DOHH2 (cell line): ENCODE measurements around the gene RETREG1.

Experiments
- EZH2phosphoT487 ChIP-seq: fragments of 200-600 bp; sonication (generic); IDR thresholded peaks from 2 replicates; pipeline ENCODE4 v1.6.1; 2017; ENCODE audit warnings: borderline replicate concordance, mild to moderate bottlenecking, antibody characterized with exemption, low read length, moderate library complexity, mixed read lengths
- TF ChIP-seq, protein P1 (sequence below): fragments of 200-600 bp; sonication (generic); IDR thresholded peaks from one replicate; pipeline ENCODE4 v1.5.1; 2014; ENCODE audit warnings: antibody characterized with exemption, mild to moderate bottlenecking, low read depth, low read length; ENCODE audit not compliant: poor library complexity, severe bottlenecking

DNA sequence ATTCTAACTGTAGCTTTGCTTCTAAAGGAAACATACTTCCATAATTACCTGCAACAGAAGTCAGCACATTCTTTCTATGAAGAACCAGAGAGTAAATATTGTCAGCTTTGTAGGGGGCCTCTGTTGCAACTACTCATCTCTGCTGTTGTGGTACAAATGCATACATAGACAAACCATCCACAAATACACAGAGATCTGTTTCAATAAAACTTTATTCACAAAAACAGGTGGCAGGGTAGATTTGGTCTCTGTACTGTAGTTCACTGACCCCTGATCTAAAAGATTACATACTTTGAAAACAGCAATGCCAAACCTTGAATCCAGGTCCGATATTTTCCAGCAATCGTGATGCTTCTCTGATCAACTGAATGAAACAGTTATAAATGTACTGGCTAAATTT, 44.9 kb upstream of the RETREG1 start:
- TF ChIP-seq, protein P1, sequence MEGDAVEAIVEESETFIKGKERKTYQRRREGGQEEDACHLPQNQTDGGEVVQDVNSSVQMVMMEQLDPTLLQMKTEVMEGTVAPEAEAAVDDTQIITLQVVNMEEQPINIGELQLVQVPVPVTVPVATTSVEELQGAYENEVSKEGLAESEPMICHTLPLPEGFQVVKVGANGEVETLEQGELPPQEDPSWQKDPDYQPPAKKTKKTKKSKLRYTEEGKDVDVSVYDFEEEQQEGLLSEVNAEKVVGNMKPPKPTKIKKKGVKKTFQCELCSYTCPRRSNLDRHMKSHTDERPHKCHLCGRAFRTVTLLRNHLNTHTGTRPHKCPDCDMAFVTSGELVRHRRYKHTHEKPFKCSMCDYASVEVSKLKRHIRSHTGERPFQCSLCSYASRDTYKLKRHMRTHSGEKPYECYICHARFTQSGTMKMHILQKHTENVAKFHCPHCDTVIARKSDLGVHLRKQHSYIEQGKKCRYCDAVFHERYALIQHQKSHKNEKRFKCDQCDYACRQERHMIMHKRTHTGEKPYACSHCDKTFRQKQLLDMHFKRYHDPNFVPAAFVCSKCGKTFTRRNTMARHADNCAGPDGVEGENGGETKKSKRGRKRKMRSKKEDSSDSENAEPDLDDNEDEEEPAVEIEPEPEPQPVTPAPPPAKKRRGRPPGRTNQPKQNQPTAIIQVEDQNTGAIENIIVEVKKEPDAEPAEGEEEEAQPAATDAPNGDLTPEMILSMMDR: no peak
- no peak for TF ChIP-seq EZH2phosphoT487
